Natural killer cell (primary cell): ENCODE results near the gene PDK2. TPM values are rescaled to one million over a fixed set of nuclear protein-coding genes. Genes with fewer than 3 reads are reported as not detected.

Source experiments
- ATAC-seq, 3 donors: fragments of 150-1000 bp in 2 of 3; fragments of 200-7000 bp in 1 of 3; cut with Tn5 transposase; 1 replicate in 1 of 3; 2 replicates in 2 of 3; pipeline ENCODE4 v1.10.0; 2021; ENCODE audit warnings: mild to moderate bottlenecking in 2 of 3, moderate library complexity in 2 of 3
- DNase-seq, 2 donors: peaks; one replicate each; pipeline versions ENCODE4 v3.0.0 to v3.0.0-alpha.2; 2013 to 2021; ENCODE audit warnings: mixed read lengths in 1 of 2
- H3K27ac ChIP-seq: one replicate; pipeline ENCODE4 v1.5.1; 2013; ENCODE audit warnings: mild to moderate bottlenecking, low read length
- H3K27me3 ChIP-seq: one replicate; pipeline ENCODE4 v1.6.1; 2013; ENCODE audit warnings: low read length; ENCODE audit not compliant: control insufficient read depth, insufficient read depth
- H3K36me3 ChIP-seq: one replicate; pipeline ENCODE4 v1.6.1; 2013; ENCODE audit warnings: low read length; ENCODE audit not compliant: control insufficient read depth, insufficient read depth
- H3K4me1 ChIP-seq: one replicate; pipeline ENCODE4 v1.6.1; 2013; ENCODE audit warnings: low read length; ENCODE audit not compliant: control insufficient read depth, insufficient read depth
- H3K4me3 ChIP-seq: one replicate; pipeline ENCODE4 v1.5.1; 2013; ENCODE audit warnings: low read length
- H3K9me3 ChIP-seq: one replicate; pipeline ENCODE4 v1.6.1; 2013; ENCODE audit warnings: low read length; ENCODE audit not compliant: control insufficient read depth, insufficient read depth
- H3K27ac Mint-ChIP-seq, 2 donors: one replicate each; pipeline ENCODE4 v1.8.0; 2022; ENCODE audit warnings: mild to moderate bottlenecking in 2 of 2, mixed read lengths in 2 of 2, moderate library complexity in 1 of 2
- H3K27me3 Mint-ChIP-seq, 2 donors: one replicate each; pipeline ENCODE4 v1.8.0; 2022; ENCODE audit warnings: low read depth in 2 of 2, mixed read lengths in 2 of 2
- H3K36me3 Mint-ChIP-seq: one replicate; pipeline ENCODE4 v1.8.0; 2022; ENCODE audit warnings: mixed read lengths
- H3K4me1 Mint-ChIP-seq, 2 donors: one replicate each; pipeline ENCODE4 v1.8.0; 2022; ENCODE audit warnings: mixed read lengths in 2 of 2
- H3K4me3 Mint-ChIP-seq: one replicate; pipeline ENCODE4 v1.8.0; 2022; ENCODE audit warnings: mild to moderate bottlenecking, moderate library complexity, mixed read lengths
- H3K9me3 Mint-ChIP-seq, 2 donors: one replicate each; pipeline ENCODE4 v1.8.0; 2022; ENCODE audit warnings: mixed read lengths in 2 of 2
- CTCF ChIP-seq: fragments of 200-600 bp; IDR thresholded peaks from one replicate; pipeline ENCODE4 v1.8.0; 2022; ENCODE audit warnings: antibody characterized with exemption
- WGBS: methylation state at CpG from one replicate; pipeline ENCODE4 v1.1.7; 2013; ENCODE audit warnings: missing lambda C conversion rate; ENCODE audit not compliant: insufficient coverage; 5-methylcytosine and 5-hydroxymethylcytosine counted together
- intact Hi-C: fragments of 100-400 bp; cut with micrococcal nuclease; formaldehyde crosslinking; loops from one replicate; pipeline ENCODE4 v1.14.2; 2022
- total RNA-seq, 4 donors: library from RNA; stranded (reverse); fragments of 120-200 nt in 1 of 4; gene quantifications; one replicate each; pipeline versions ENCODE4 v1.2.3 to v1.2.4, GENCODE V29; 2013 to 2022

Gene PDK2
- total RNA-seq, 3 donors from 2014 or later (not counting 1 experiment from before 2014, with no cell fraction given) = 23.2 to 32.9 (median 23.6) TPM

- 85% methylated on average over 2 of the region's 2 CpGs for whole genome bisulfite sequencing
- no peak for TF ChIP-seq CTCF
- Mint-ChIP-seq H3K27me3 (peaks cover 6 to 20% of the 10 kb centered on the region in 2 donors), H3K9me3 (no peaks in the 10 kb centered on the region), H3K4me1 (peaks cover 5 to 14% of the 10 kb centered on the region in 2 donors), H3K4me3 (no peak overlapping the region), H3K36me3 (no peaks in the 10 kb centered on the region), H3K27ac (no peak overlapping the region)
- no peak overlapping the region for H3K4me3 ChIP-seq
- no peaks in the 10 kb centered on the region for H3K36me3 ChIP-seq
- ATAC-seq (no peak), DNase-seq (no peak)
- peaks cover 3% of the 10 kb centered on the region for H3K27me3 ChIP-seq
- intact Hi-C loops = no loop called here
- H3K9me3 ChIP-seq = no peaks in the 10 kb centered on the region
- no peak overlapping the region for H3K27ac ChIP-seq
- peaks cover 16% of the 10 kb centered on the region for H3K4me1 ChIP-seq
Measured at GRCh38 chr17:50051606-50052005, 43.5 kb upstream of the PDK2 start.

GRCh38 chr17:50052241-50052796 is 42.8 kb upstream of the PDK2 start:
- H3K27me3 ChIP-seq = peaks cover 3% of the 10 kb centered on the region
- H3K27ac Mint-ChIP-seq = no peak overlapping the region
- no peak for TF ChIP-seq CTCF
- intact Hi-C loops = no loop called here
- H3K4me1 ChIP-seq = peaks cover 23% of the 10 kb centered on the region
- H3K4me1 Mint-ChIP-seq = peaks cover 5 to 20% of the 10 kb centered on the region in 2 donors
- H3K9me3 ChIP-seq = no peaks in the 10 kb centered on the region
- H3K4me3 ChIP-seq = no peak overlapping the region
- H3K36me3 ChIP-seq = no peaks in the 10 kb centered on the region
- H3K36me3 Mint-ChIP-seq = no peaks in the 10 kb centered on the region
- H3K4me3 Mint-ChIP-seq = no peak overlapping the region
- H3K9me3 Mint-ChIP-seq = no peaks in the 10 kb centered on the region
- ATAC-seq (no peak), DNase-seq (no peak)
- no peak overlapping the region for H3K27ac ChIP-seq
- peaks cover 6 to 26% of the 10 kb centered on the region in 2 donors for H3K27me3 Mint-ChIP-seq
- 94% methylated on average over 5 of the region's 6 CpGs for WGBS

- Histone ChIP-seq H3K27me3 (peaks cover 3% of the 10 kb centered on the region), H3K27ac (no peak overlapping the region), H3K9me3 (no peaks in the 10 kb centered on the region), H3K36me3 (no peaks in the 10 kb centered on the region), H3K4me3 (no peak overlapping the region), H3K4me1 (peaks cover 25% of the 10 kb centered on the region)
- H3K36me3 Mint-ChIP-seq = no peaks in the 10 kb centered on the region
- WGBS = 93% methylated on average over 7 of the region's 7 CpGs
- TF ChIP-seq CTCF = no peak
- DNase-seq (no peak), ATAC-seq (no peak)
- no peaks in the 10 kb centered on the region for H3K9me3 Mint-ChIP-seq
- H3K27ac Mint-ChIP-seq = no peak overlapping the region
- peaks cover 13 to 30% of the 10 kb centered on the region in 2 donors for H3K27me3 Mint-ChIP-seq
- H3K4me1 Mint-ChIP-seq = peaks cover 10 to 25% of the 10 kb centered on the region in 2 donors
- no peak overlapping the region for H3K4me3 Mint-ChIP-seq
- intact Hi-C loops = no loop called here
Measured at GRCh38 chr17:50052822-50053653, 42.1 kb upstream of the PDK2 start.
